Effector memory CD4-positive, alpha-beta T cell (primary cell): ENCODE measurements around the gene UNC5A.

ENCODE experiments used
- DNase-seq, 3 donors: peaks; one replicate each; pipeline ENCODE4 v3.0.0-alpha.2; 2020
- H3K27ac ChIP-seq: 2 replicates; pipeline ENCODE4 v1.7.0; 2013; ENCODE audit warnings: mild to moderate bottlenecking, low read length, moderate library complexity; ENCODE audit not compliant: insufficient read depth, poor library complexity, severe bottlenecking
- H3K27me3 ChIP-seq: replicated peaks from 2 replicates; pipeline ENCODE4 v1.7.0; 2013; ENCODE audit warnings: mild to moderate bottlenecking, low read length; ENCODE audit not compliant: insufficient read depth, control insufficient read depth, poor library complexity, severe bottlenecking
- H3K36me3 ChIP-seq: 2 replicates; pipeline ENCODE4 v1.7.0; 2013; ENCODE audit warnings: mild to moderate bottlenecking, low read length, moderate library complexity; ENCODE audit not compliant: control insufficient read depth, insufficient read depth
- H3K4me1 ChIP-seq: 2 replicates; pipeline ENCODE4 v1.7.0; 2013; ENCODE audit warnings: low read length, mild to moderate bottlenecking; ENCODE audit not compliant: control insufficient read depth, insufficient read depth, poor library complexity, severe bottlenecking
- H3K4me3 ChIP-seq: 2 replicates; pipeline ENCODE4 v1.7.0; 2013; ENCODE audit warnings: low read length, low read depth, mild to moderate bottlenecking; ENCODE audit not compliant: insufficient read depth, poor library complexity, severe bottlenecking
- H3K9me3 ChIP-seq: 2 replicates; pipeline ENCODE4 v1.7.0; 2013; ENCODE audit warnings: mild to moderate bottlenecking, low read length, moderate library complexity; ENCODE audit not compliant: control insufficient read depth

Gene UNC5A

DNA sequence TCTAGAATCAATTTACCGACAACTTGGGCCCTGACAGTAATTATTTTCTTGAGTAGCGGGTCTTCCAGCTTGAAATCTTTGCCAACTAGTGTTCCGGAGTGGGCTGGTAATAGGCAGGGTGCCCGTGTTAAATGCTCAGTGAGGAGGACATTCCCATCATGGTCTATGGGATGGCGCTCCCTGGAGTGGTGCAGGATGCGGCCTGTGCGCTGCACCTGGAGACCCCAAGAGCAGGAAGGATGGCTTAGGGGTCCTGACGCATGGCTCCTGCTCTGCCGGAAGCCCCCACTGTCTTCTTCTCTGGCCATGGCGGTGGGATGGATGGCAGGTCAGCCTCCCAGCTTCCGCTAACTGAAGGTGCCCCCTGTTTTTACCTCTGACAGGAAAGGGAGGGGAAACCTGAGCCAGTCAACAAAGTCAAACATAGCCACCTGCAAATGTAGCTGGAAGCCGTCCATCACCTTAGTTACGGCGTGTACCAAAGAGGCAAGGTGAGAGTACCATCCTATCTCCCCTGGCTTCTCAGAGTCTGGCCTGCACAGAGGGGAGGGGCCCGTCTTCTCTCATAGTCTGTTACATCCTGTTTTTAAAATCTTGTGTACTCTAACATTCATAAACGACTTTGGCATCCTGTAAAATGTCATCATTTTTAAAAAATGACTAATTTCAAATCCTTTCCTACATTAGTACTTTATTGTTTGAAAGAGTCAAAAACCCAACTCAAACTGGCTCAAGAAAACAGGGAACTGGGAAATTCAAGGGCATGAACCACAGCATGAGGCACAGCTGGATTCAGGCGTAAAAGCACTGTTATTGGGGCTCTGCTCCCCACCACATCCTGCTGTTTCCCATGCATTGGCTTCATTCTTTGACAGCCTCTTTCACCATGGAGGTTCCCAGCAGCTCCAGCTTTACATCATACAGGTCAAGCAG is 28.5 kb upstream of the UNC5A start:
- no peak for DNase-seq
- Histone ChIP-seq H3K27ac (no peak overlapping the region), H3K9me3 (no peaks in the 10 kb centered on the region), H3K4me1 (no peaks in the 10 kb centered on the region), H3K27me3 (no peaks in the 10 kb centered on the region), H3K4me3 (no peak overlapping the region), H3K36me3 (no peaks in the 10 kb centered on the region)

DNA sequence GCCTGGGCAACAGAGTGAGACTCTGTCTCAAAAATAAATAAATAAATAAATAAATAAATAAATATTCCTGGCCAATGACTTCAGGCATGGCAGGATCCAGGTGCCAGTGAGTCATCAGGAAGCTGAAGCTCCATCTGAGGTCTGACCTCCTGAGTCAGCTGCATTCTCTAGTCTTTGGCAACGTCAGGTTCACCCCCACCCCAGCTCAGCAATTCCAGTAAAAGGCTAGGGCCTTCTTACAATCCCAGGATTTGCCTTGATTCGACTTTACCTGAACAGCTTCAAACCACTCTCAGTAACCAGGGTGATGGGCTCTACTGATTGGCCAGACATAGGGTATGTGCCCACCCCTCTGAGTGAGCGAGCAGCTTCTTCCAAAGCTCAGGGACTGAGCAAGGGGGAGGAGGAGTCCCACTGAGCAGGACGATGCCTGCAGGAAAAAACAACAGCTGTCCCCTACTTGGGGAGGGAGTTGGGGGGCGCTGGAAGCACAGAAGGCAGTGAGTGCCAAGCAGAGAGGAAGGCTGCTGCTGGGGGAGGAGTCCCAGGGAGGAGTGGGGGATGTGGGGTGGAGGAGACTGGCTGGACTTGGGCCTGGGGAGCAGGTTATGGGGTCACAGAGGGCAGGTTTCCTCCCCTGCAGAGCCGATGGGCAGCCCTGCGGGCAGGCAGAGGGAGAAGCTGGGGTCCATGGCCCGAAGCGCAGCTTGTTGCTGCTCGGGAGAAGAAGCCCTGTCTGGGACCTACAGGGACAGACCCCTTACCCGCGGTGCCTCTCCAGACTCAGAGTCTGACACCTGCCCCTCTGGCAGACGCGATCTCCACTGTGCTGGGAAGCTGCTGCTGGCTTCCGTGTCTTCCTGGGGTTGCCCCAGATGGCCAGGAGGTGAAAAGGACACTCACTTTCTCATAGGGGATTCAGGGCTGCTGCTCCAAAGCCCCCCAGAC is 25.9 kb upstream of the UNC5A start:
- no peaks in the 10 kb centered on the region for H3K36me3 ChIP-seq
- H3K4me3 ChIP-seq: no peak overlapping the region
- DNase-seq: no peak
- H3K27ac ChIP-seq: no peak overlapping the region
- H3K27me3 ChIP-seq: peaks cover 4% of the 10 kb centered on the region
- H3K4me1 ChIP-seq: no peaks in the 10 kb centered on the region
- no peaks in the 10 kb centered on the region for H3K9me3 ChIP-seq

DNA sequence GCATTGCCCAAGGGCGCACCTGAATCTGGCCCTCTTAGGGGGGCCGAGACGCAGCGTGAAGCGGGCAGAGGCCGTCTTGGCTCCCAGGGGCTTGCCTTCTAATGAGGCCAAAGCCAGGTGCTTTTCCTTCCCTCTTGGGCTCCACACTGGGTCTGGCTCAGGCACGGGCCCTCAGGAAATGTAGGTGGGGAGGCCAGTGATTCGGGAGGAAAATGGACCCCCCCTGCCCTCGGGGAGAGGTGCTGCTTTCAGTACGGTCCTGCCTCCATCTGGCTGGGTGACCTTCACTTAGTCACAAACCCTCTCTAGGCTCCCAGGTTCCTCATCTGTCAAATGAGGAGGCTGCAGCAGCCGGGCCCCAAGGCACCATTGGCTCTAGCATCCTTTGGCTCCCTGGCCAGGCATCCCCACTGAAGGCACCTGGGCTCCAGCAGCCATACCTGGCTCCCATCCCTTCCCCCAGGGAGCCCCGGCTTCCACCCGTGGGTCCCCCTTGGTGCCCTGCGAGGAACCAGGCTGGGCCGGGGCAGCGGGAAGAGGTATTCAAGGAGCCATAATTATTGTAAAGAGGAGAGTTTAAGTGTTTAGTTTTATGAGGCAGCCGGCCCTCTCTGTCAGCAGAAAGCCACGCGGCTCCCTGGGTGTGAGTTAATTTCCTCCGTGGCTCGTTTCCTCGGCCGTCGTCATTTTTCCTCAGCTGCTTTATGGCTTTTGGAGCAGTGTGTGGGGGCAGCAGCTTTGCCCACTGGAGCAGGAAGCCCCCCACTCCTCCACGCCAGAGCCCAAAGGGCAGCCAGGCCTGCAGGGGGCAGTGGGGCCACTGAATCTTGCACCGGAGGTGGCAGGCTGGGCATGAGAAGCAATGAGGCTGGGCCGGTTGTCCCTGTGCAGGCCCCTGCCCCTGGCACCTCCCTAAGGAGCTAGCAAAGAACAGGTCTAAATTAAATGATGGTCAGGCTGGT is 24.9 kb upstream of the UNC5A start:
- H3K27me3 ChIP-seq: peaks cover 4% of the 10 kb centered on the region

DNA sequence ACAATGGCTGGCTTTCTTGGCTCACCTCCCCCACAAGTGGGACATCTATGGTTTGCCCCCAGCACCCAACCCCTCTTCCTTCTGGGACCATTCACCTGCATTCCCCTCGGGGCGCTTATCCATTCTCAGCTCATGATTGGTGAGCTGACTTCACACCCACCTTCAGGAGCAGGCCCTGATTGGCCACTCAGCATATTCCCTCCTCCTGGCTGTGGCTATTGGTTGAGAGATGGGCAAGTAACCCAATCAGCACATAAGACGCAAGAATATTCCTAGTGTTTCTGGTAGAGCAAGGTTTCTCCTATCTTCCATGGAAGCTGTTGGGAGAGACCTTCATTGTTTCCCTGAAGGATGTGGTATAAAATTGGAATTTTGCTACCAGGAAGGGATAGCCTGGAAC is 22.7 kb upstream of the UNC5A start:
- Histone ChIP-seq H3K4me3 (no peak overlapping the region), H3K9me3 (no peaks in the 10 kb centered on the region), H3K36me3 (no peaks in the 10 kb centered on the region), H3K27ac (no peak overlapping the region), H3K4me1 (no peaks in the 10 kb centered on the region), H3K27me3 (peaks cover 7% of the 10 kb centered on the region)
- no peak for DNase-seq

More for the DNA sequence above, 24.9 kb upstream of the UNC5A start:
- Histone ChIP-seq H3K9me3 (no peaks in the 10 kb centered on the region), H3K4me1 (no peaks in the 10 kb centered on the region), H3K4me3 (no peak overlapping the region), H3K36me3 (no peaks in the 10 kb centered on the region), H3K27ac (no peak overlapping the region)
- no peak for DNase-seq

DNA sequence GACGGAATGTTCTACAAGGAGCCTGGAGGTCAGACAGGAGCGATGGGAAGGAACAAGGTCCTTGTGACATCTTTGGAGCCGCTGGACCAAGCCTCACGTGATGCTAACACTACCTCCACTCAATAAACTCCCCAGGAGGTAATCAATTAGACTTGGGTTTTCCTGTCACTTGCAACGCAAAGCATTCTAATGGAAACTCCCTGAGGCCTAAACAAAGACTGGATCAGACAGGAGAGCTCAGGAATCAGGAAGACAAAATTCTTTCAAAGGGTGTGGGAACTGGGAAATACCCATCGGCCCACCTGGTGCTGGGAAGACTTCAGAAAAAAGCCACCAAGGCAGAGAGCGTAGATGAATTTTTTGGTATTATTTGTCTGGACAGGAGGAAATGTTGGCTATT is 22.3 kb upstream of the UNC5A start:
- Histone ChIP-seq H3K36me3 (no peaks in the 10 kb centered on the region), H3K27ac (no peak overlapping the region), H3K27me3 (peaks cover 7% of the 10 kb centered on the region), H3K4me1 (no peaks in the 10 kb centered on the region), H3K4me3 (no peak overlapping the region), H3K9me3 (no peaks in the 10 kb centered on the region)
- no peak for DNase-seq

DNA sequence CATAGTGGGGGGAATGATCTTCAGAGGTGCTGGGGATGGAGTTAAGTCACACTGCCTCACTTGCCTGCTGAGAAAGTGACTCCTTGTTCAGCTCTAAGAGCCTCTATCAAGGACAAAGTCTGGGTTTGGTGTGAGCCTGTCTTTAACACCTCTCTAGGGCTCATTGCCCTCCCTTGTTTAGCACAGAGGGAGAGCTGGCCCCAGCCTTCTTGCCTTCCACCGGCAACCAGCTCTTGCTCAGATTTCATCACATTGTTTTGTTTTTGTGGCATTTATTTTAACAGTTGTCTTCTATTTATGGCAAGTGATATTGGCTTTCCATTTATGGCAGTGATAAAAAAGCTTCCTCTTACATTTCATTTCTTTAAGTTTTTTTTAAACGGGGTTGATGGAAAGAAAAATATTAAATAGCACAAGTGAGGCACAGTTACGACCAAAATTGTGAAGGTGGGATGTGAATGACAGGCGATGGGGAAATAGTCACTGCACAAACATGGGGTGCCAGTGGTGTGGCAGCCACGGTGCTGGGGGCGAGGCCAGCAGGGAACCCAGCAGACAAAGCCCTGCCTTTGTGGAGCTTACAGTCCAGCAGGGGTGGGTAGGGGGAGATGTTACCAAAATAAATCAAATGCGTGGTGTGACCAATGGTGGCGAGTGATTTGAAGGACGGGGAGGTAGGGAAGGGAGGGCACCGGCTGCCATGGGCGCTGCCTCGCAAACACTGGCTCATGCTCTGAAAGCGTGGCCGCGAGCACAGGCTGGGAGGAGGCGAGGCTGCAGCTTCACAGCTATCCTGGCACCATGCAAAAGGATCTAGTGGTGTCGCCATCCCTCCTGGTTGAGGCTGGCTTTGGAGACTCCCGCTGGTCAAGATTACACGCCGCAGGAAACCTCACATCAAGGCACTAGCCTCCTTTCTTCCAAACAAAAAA is 21.2 kb upstream of the UNC5A start:
- Histone ChIP-seq H3K4me3 (no peak overlapping the region), H3K4me1 (no peaks in the 10 kb centered on the region), H3K27me3 (peaks cover 7% of the 10 kb centered on the region), H3K36me3 (no peaks in the 10 kb centered on the region), H3K27ac (no peak overlapping the region), H3K9me3 (no peaks in the 10 kb centered on the region)
- DNase-seq: no peak

DNA sequence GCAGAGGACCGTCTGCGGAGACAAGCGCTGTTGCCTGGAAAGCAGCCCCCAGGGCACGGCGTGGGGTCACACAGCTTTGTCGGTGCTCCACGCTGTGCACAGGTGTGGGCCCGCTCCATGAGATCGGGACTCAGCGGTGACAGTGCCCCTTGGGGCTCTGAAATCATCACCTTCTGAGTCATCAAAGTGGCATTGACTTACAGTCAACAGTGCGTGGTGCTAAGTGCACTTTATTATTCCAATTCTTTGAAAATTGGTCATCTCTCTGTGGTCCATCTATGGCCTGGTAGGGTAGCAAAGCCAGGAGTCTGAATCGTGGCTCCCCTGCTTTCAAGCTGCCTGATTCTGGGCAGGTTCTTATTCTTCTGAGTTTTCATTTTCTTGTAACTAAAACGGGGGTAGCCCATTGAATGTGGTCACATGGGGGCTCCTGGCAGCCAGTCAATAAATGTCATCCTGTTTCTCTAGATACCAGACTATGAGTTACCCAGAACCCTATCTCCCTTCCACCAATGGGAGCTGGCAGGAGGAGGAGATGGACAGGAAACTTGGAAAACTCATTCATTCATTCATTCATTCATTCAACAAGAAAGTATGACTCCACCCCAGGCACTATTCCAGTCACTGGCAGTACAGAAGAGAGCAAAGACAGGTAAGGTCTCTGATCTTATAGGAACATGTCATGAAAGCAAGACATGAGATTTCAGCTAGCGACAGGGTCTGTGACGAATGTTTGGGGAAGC is 20.3 kb upstream of the UNC5A start:
- Histone ChIP-seq H3K27me3 (peaks cover 11% of the 10 kb centered on the region), H3K9me3 (no peaks in the 10 kb centered on the region), H3K4me3 (no peak overlapping the region), H3K4me1 (no peaks in the 10 kb centered on the region), H3K36me3 (no peaks in the 10 kb centered on the region), H3K27ac (no peak overlapping the region)
- no peak for DNase-seq

DNA sequence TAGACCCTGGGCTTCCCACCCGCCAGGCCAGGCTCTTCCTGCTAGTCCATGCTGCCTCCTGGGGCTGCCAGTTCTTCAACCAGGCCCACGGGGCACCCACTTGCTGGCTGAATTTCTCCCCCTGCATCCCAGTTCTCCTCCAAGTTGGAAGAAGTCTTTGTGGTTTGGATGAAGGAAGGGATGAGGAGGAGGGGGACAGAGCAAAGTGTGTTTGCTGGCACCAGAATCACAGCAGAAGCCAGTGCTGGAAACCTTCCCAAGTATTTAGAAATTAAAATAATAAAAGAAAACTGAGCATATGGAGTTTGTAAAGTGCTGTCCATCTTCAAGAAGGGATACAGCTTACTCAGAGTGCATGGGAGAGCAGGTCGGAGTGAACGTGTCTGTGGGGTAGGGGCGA is 19.4 kb upstream of the UNC5A start:
- Histone ChIP-seq H3K36me3 (no peaks in the 10 kb centered on the region), H3K4me3 (no peak overlapping the region), H3K4me1 (no peaks in the 10 kb centered on the region), H3K27ac (no peak overlapping the region), H3K9me3 (no peaks in the 10 kb centered on the region), H3K27me3 (peaks cover 11% of the 10 kb centered on the region)
- DNase-seq: no peak
